HL-60 (cell line): ENCODE results near the gene GMDS.

ENCODE experiments used
- POLR2AphosphoS5 ChIP-seq: IDR thresholded peaks from 2 replicates; pipeline ENCODE4 v1.6.1; 2012; ENCODE audit warnings: low read depth
- TF ChIP-seq, protein P1 (sequence below): IDR thresholded peaks from one replicate; pipeline ENCODE4 v1.5.1; 2011; ENCODE audit warnings: low read length, control low read depth, inconsistent platforms; ENCODE audit not compliant: insufficient read depth
- TF ChIP-seq, protein P2 (sequence below): IDR thresholded peaks from 2 replicates; pipeline ENCODE4 v1.6.1; 2012; ENCODE audit warnings: low read depth; ENCODE audit not compliant: insufficient replicate concordance

GRCh38 chr6:1872649-1873131, 372.7 kb downstream of the GMDS start:
- no peak for TF ChIP-seq POLR2AphosphoS5
- TF ChIP-seq, protein P1, sequence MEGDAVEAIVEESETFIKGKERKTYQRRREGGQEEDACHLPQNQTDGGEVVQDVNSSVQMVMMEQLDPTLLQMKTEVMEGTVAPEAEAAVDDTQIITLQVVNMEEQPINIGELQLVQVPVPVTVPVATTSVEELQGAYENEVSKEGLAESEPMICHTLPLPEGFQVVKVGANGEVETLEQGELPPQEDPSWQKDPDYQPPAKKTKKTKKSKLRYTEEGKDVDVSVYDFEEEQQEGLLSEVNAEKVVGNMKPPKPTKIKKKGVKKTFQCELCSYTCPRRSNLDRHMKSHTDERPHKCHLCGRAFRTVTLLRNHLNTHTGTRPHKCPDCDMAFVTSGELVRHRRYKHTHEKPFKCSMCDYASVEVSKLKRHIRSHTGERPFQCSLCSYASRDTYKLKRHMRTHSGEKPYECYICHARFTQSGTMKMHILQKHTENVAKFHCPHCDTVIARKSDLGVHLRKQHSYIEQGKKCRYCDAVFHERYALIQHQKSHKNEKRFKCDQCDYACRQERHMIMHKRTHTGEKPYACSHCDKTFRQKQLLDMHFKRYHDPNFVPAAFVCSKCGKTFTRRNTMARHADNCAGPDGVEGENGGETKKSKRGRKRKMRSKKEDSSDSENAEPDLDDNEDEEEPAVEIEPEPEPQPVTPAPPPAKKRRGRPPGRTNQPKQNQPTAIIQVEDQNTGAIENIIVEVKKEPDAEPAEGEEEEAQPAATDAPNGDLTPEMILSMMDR, result no peak
- TF ChIP-seq, protein P2, sequence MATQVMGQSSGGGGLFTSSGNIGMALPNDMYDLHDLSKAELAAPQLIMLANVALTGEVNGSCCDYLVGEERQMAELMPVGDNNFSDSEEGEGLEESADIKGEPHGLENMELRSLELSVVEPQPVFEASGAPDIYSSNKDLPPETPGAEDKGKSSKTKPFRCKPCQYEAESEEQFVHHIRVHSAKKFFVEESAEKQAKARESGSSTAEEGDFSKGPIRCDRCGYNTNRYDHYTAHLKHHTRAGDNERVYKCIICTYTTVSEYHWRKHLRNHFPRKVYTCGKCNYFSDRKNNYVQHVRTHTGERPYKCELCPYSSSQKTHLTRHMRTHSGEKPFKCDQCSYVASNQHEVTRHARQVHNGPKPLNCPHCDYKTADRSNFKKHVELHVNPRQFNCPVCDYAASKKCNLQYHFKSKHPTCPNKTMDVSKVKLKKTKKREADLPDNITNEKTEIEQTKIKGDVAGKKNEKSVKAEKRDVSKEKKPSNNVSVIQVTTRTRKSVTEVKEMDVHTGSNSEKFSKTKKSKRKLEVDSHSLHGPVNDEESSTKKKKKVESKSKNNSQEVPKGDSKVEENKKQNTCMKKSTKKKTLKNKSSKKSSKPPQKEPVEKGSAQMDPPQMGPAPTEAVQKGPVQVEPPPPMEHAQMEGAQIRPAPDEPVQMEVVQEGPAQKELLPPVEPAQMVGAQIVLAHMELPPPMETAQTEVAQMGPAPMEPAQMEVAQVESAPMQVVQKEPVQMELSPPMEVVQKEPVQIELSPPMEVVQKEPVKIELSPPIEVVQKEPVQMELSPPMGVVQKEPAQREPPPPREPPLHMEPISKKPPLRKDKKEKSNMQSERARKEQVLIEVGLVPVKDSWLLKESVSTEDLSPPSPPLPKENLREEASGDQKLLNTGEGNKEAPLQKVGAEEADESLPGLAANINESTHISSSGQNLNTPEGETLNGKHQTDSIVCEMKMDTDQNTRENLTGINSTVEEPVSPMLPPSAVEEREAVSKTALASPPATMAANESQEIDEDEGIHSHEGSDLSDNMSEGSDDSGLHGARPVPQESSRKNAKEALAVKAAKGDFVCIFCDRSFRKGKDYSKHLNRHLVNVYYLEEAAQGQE, result no peak
